Osteocyte (in vitro differentiated cells): ENCODE data around the gene USP5. TPM values are rescaled to one million over a fixed set of nuclear protein-coding genes. Genes with fewer than 3 reads are reported as not detected.

Experiments used
- DNase-seq: peaks from one replicate; pipeline ENCODE4 v3.0.0; 2021; ENCODE audit warnings: mixed read lengths; ENCODE audit not compliant: unreplicated experiment; ENCODE audit errors: extremely low spot score
- H3K27ac Mint-ChIP-seq: one replicate; pipeline ENCODE4 v1.8.0; 2021; ENCODE audit warnings: mild to moderate bottlenecking, mixed read lengths; ENCODE audit not compliant: unreplicated experiment
- H3K27me3 Mint-ChIP-seq: one replicate; pipeline ENCODE4 v1.8.0; 2021; ENCODE audit warnings: mixed read lengths; ENCODE audit not compliant: unreplicated experiment
- H3K36me3 Mint-ChIP-seq: one replicate; pipeline ENCODE4 v1.8.0; 2021; ENCODE audit warnings: mixed read lengths; ENCODE audit not compliant: unreplicated experiment
- H3K4me1 Mint-ChIP-seq: one replicate; pipeline ENCODE4 v1.8.0; 2021; ENCODE audit warnings: mixed read lengths; ENCODE audit not compliant: unreplicated experiment
- H3K4me3 Mint-ChIP-seq: one replicate; pipeline ENCODE4 v1.8.0; 2021; ENCODE audit warnings: mild to moderate bottlenecking, moderate library complexity, mixed read lengths; ENCODE audit not compliant: unreplicated experiment
- H3K9me3 Mint-ChIP-seq: one replicate; pipeline ENCODE4 v1.8.0; 2021; ENCODE audit warnings: mixed read lengths; ENCODE audit not compliant: unreplicated experiment
- total RNA-seq: library from RNA; stranded (reverse); gene quantifications from 2 replicates; pipeline ENCODE4 v1.2.1, GENCODE V29; 2021
- TF ChIP-seq, protein P1 (sequence below): fragments of 200-600 bp; sonication (generic); IDR thresholded peaks from 2 replicates; pipeline ENCODE4 v1.5.0; 2021; ENCODE audit warnings: antibody characterized with exemption, mild to moderate bottlenecking, moderate library complexity

Gene USP5
- total RNA-seq, 1 donor from 2014 or later, result 114 TPM

DNA sequence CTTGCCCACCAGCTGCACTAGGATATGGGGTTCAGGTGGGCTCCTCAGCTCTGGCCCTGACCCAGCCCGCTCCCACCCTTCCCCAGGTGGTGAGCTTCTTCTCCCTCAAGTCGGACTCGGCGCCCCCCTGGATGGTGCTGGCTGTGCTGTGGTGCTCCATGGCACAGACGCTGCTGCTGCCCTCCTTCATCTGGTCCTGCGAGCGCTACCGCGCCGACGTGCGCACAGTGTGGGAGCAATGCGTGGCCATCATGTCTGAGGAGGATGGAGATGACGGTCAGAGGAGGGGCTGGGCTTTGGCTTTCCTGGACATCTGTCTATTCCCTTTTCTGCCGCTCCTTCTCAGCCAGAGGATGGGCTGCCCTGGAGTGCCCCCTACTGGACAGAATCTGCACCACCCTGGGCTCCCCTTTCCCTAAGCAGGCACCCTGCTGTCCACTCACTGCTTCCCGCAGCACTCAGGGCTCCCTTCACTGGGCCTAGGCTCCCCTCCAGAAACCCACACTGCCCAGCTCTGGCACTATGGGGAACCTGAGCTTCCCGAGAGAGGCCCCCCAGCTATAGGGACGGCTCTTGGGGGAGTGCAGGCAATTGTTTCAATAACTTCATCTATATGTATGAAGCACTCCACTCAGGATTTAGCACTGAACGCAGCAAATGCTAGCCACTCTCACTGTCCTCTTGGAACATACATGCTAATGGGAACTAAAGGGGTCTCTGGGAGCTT, 26.4 kb upstream of the USP5 start:
- peak; percentile 96 for DNase-seq
- TF ChIP-seq, protein P1, sequence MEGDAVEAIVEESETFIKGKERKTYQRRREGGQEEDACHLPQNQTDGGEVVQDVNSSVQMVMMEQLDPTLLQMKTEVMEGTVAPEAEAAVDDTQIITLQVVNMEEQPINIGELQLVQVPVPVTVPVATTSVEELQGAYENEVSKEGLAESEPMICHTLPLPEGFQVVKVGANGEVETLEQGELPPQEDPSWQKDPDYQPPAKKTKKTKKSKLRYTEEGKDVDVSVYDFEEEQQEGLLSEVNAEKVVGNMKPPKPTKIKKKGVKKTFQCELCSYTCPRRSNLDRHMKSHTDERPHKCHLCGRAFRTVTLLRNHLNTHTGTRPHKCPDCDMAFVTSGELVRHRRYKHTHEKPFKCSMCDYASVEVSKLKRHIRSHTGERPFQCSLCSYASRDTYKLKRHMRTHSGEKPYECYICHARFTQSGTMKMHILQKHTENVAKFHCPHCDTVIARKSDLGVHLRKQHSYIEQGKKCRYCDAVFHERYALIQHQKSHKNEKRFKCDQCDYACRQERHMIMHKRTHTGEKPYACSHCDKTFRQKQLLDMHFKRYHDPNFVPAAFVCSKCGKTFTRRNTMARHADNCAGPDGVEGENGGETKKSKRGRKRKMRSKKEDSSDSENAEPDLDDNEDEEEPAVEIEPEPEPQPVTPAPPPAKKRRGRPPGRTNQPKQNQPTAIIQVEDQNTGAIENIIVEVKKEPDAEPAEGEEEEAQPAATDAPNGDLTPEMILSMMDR, result peak; percentile 96
- H3K4me3 Mint-ChIP-seq, result peak overlapping the region; percentile 41
- H3K27me3 Mint-ChIP-seq, result no peaks in the 10 kb centered on the region
- H3K4me1 Mint-ChIP-seq, result peaks cover 54% of the 10 kb centered on the region
- no peaks in the 10 kb centered on the region for H3K9me3 Mint-ChIP-seq
- peak overlapping the region; percentile 73 for H3K27ac Mint-ChIP-seq
- H3K36me3 Mint-ChIP-seq, result no peaks in the 10 kb centered on the region

DNA sequence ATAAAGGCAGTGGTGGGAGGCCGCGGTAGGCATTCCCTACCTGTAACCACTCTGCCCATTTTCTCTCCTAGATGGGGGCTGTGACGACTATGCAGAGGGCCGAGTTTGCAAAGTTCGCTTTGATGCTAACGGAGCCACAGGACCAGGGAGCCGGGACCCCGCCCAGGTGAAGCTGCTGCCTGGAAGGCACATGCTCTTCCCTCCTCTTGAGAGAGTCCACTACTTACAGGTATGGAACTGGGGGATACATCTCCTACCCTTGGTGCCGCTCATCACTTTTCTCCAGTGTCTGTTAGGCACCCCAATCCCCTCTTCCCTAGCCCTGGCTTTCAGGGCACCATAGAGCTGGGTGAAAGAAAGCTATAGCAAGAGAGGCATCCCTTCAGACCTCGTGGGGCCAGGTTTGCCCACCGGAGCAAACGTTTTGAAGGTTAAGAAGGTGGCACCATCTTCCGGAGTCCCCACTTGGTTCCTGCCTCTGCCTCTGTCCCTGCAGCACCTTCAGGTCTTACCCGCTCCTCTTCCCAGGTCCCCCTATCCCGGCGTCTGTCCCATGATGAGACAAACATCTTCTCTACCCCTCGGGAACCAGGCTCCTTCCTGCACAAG, 25.7 kb upstream of the USP5 start:
- TF ChIP-seq, protein P1, result no peak
- Mint-ChIP-seq H3K9me3 (no peaks in the 10 kb centered on the region), H3K4me3 (no peak overlapping the region), H3K36me3 (peaks cover 2% of the 10 kb centered on the region), H3K27me3 (no peaks in the 10 kb centered on the region), H3K27ac (no peak overlapping the region), H3K4me1 (peaks cover 48% of the 10 kb centered on the region)
- no peak for DNase-seq

DNA sequence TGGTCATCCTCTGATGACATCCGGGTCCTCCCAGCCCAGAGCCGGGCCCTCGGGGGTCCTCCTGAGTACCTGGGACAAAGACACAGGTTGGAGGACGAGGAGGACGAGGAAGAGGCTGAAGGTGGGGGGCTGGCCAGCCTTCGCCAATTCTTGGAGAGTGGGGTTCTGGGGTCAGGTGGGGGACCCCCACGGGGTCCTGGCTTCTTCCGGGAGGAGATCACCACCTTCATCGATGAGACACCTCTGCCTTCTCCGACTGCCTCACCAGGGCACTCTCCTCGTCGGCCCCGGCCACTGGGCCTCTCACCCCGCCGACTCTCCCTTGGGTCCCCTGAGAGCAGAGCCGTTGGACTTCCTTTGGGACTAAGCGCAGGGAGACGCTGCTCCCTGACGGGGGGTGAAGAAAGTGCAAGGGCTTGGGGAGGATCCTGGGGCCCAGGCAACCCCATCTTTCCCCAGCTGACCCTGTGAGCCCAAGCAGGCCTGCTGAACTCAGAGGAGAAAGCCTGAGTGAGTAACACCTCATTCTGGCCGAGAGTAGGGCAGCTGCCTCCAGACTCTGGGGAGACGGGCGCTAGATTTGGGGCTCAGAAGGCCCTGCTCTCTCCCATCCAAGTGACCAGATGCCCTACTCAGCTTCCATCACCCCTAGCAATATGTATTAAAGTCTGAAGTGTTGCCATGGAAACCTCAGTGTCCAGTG, 25.1 kb upstream of the USP5 start:
- DNase-seq, result no peak
- peak overlapping the region; percentile 64 for H3K4me3 Mint-ChIP-seq
- H3K9me3 Mint-ChIP-seq, result no peaks in the 10 kb centered on the region
- peak overlapping the region; percentile 77 for H3K27ac Mint-ChIP-seq
- TF ChIP-seq, protein P1, result no peak
- H3K36me3 Mint-ChIP-seq, result peaks cover 7% of the 10 kb centered on the region
- H3K27me3 Mint-ChIP-seq, result no peaks in the 10 kb centered on the region
- H3K4me1 Mint-ChIP-seq, result peaks cover 45% of the 10 kb centered on the region

DNA sequence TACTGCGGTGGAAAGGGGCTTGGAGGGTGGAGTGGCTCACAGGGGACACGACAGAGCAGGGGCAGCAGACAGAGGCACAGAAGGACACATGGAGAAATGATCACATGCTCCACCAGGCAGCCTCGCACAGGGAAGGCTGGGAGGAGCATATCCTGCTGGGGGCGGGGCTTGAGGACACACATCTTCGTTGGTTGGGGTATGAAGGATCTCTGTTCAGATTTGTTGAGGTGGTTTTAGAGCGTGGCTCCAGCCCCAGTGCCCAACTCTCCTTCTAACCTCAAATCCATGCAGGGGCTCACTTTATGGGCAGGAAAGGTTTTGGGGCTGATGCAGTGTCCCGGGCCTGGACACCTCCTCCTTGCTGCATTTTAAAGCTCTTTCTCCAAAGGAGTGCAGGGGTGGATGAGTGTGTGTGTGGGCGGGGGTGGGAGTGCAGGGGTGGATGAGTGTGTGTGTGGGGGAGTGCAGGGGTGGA, 24.5 kb upstream of the USP5 start:
- DNase-seq, result no peak
- H3K36me3 Mint-ChIP-seq, result peaks cover 12% of the 10 kb centered on the region
- TF ChIP-seq, protein P1, result no peak
- H3K27ac Mint-ChIP-seq, result peak overlapping the region; percentile 77
- peaks cover 39% of the 10 kb centered on the region for H3K4me1 Mint-ChIP-seq
- no peaks in the 10 kb centered on the region for H3K9me3 Mint-ChIP-seq
- peak overlapping the region; percentile 64 for H3K4me3 Mint-ChIP-seq
- no peaks in the 10 kb centered on the region for H3K27me3 Mint-ChIP-seq
